CD4-positive, alpha-beta T cell treated with Interleukin-21 for 1 hour (primary cell): ENCODE data around the gene COMMD9.

Experiments
- DNase-seq: peaks from one replicate; pipeline ENCODE4 v3.0.0-alpha.2; 2020

Gene COMMD9

DNA sequence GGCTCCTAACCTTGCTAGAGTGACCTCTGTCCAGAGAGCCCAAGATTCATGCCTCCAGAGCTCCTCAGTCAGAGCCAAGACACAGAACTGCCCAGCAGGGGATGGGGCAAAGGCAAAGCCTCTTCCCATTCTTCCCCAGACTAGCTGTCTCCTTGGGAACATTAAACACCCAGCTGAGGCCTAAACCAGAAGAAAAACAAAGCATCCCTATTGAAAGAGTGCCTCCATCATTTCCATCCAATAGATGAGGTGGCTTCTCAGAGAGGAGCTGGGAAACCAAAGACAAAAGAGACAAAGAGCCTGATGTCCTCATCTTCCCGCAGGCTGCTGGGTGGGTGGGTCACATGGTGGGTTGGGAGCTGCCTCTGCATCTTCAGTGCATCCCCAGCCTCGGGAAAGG lies 37.4 kb downstream of the COMMD9 start:
- no peak for DNase-seq

GRCh38 chr11:36249246-36249645 lies 40.0 kb downstream of the COMMD9 start:
- no peak for DNase-seq

DNA sequence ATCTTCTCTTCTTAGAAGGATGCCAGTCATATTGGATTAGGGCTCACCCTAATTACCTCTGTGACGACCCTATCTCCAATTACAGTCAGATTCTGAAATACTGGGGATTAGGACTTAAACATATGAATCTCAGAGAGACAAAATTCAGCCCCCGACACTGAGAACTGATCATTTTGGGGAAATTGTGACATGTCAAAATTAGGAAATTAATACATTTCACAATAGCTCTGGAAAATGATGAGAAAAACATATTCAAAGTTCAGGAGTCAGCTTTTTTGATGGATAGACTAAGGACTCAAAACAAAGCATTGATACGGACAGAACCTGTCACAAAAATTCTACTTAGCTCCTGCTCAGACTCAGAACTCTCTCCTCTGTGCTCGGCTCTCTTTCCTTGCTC lies 40.8 kb downstream of the COMMD9 start:
- DNase-seq = no peak

- DNase-seq = no peak
These were observed 41.7 kb downstream of the COMMD9 start for GRCh38 chr11:36247493-36247892.

DNA sequence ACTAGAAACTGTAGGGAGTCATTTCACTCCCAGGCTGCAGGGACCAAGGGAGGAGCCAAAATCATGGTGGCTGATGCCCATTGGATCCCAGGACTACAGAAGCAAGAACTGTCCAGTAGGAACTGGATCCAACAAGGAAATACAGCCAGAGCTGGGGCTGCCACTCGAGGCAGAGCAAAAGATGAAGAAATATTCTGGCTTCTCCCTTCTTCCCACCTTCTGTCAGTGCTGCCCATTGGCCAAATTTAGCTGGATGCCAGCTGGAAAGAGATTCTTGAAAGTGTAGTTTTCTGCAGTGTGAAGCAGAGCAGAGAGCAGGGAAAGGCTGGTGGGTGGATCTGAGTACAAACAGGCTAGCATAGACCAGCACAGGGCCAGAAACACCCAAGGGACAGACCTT lies 45.6 kb downstream of the COMMD9 start:
- DNase-seq = no peak

GRCh38 chr11:36241497-36241896 lies 47.7 kb downstream of the COMMD9 start:
- no peak for DNase-seq

- no peak for DNase-seq
These were observed 48.4 kb downstream of the COMMD9 start for GRCh38 chr11:36240801-36241200.

GRCh38 chr11:36240173-36240572 lies 49.1 kb downstream of the COMMD9 start:
- DNase-seq = no peak

- no peak for DNase-seq
These were observed 49.6 kb downstream of the COMMD9 start for GRCh38 chr11:36239636-36240035.

DNA sequence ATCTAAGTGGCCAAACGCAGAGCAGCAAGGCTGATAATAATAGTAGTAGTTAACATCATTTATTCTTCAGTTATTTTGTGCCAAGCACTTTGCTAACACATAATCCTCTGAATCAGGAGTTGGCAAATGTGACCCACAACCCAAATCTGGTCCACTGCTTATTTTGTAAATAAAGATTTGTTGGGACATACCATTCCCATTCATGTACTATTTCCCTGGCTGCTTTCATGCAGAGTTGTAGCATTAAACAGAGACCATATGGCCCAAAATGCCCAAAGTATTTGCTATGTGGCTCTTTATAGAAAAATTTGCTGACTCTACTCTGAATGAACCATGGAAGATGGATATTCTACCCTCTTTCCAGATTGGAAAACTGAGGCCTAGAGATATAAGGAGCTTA lies 50.3 kb downstream of the COMMD9 start:
- no peak for DNase-seq

GRCh38 chr11:36238036-36238631 lies 51.1 kb downstream of the COMMD9 start:
- no peak for DNase-seq

GRCh38 chr11:36237391-36237790 lies 51.8 kb downstream of the COMMD9 start:
- DNase-seq = no peak

- no peak for DNase-seq
These were observed 53.5 kb downstream of the COMMD9 start for GRCh38 chr11:36235750-36236149.

DNA sequence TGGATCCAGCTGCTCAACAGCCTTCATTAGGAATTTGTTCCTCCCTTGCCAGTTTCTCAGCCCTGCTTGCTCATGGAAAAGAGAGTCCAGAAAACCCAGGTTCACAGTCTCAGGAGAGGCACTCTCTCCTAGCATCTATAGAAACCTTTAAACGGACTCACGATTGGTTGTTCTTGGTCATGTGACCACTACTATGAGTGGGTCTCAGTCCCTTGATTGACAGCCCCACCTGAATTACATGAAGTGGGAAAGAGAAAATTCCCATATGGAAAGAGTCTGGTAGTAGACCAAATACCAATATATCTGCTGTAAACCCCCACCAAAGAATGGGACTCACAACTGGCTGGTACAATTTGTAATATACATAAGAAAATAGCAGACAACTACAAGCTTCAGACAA lies 54.4 kb downstream of the COMMD9 start:
- no peak for DNase-seq

DNA sequence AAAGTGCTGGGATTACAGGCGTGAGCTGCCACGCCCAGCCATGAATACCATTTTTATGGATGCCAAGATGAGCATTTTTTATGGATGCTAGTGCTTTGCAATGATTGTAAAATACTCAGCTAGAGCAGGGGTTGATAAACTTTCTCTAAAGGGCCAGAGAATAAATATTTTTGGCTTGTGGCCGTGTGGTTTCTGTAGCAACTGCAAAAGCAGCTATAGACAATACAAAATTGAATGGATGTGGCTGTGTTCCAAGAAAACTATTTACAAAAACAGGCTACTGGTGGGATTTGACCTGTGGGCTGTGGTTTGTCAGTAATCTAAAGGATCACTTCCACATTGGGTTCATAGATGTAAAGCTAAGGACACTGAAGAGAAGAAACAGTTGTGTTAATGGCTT lies 56.0 kb downstream of the COMMD9 start:
- no peak for DNase-seq

GRCh38 chr11:36230779-36231699 lies 58.2 kb downstream of the COMMD9 start:
- no peak for DNase-seq

DNA sequence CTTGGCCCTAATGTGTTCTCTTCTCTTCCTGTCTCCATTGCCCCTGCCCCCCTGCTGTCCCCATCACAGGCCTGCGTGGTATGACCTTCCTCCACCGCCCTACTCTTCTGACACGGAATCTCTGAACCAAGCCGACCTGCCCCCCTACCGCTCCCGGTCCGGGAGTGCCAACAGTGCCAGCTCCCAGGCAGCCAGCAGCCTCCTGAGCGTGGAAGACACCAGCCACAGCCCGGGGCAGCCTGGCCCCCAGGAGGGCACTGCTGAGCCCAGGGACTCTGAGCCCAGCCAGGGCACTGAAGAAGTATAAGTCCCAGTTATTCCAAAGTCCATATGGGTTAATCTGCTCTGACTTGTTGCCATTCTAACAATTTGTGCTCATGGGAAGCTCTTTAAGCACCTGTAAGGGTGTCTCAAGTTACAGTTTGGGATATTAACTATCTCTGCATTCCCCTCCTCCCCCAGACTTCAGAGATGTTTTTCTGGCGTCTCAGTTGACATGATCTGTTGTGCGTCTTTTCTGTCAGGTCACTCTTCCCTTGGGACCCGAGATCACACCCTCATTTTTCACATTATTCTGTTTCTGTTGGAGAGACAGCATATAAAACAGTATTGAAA lies 60.0 kb downstream of the COMMD9 start:
- DNase-seq = no peak

GRCh38 chr11:36228689-36229088 lies 60.5 kb downstream of the COMMD9 start:
- DNase-seq = no peak

- DNase-seq = no peak
These were observed 62.2 kb downstream of the COMMD9 start for GRCh38 chr11:36227044-36227443.

DNA sequence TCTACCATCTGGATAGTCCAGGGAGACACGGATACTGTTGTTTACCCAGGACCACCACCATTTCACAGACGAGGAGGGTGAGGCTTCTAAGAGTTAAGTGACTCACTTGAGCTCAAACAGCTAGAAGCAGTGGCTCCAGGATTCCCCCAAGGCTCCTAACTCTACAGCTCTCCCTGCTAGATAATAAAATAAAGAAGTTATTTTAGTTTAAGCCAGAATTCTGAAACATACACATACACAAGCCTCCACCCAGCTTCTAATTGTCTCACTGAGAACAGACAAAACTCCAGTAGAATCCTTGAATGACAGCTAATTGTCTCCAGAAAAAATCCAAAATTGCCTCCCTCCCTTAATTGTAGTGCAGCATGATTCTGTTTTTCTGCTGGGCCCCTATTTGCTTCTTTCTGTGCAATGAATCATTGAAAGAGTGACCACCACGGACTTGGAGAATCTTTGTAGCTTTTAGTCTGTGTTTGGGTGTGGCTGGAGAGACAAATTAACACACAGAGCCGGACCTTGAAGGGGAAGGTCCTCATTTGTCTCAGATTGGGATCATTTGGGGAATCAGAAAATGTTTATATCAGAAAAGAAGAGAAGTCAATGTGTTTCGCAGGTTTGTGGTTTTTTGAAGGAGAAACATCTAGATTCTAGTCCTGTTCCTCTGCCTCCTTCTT lies 64.9 kb downstream of the COMMD9 start:
- no peak for DNase-seq

DNA sequence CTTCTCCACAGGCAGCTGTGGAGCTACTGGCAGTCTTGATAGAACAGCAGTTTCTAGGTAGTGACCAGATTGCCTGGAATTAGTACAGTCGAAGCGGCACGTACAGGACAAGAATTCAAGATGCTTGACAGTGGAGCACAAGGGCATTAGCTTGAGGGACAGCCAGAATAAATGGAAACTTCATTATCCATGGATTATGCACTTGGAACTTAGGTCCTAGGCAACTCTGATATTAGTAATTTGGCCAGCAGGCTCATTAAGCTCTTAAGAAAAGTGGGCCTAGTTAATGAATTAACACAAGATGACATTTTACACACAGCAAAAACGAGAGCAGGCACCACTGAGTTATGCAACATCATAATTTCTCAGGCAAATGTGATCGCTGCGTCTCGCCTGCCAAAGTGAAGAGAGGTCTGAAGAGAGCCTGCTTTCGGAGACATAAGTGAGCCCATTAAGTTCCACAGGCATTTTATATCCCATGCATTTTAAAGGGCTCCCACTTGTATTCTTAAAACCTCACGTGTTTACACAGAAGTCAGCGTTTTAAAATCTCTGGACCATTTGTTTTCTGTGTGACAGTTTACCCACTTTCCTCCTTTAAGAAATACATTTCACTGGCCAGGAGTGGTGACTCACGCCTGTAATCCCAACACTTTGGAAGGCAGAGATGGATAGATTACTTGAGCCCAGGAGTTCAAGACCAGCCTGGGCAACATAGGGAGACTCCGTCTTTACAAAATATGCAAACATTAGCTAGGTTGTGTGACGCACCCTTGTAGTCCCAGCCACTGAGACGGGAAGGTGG lies 66.2 kb downstream of the COMMD9 start:
- no peak for DNase-seq
